ENCODE results near the gene BST2.
A peak's percentile ranks its signal among the peaks of the same experiment; 100 is the strongest.

- TF ChIP-seq CTCF (conservative IDR thresholded peaks at IDR 0.05; ENCODE audit: low read depth, low read length) (peak; percentile 52), EZH2 (IDR thresholded peaks at IDR 0.05; ENCODE audit: low read length, unreplicated experiment) (no peak), EZH2phosphoT487 (IDR thresholded peaks at IDR 0.05; ENCODE audit: borderline replicate concordance, low read length) (no peak)
Measured at GRCh38 chr19:17394891-17395415, 10.5 kb downstream of the BST2 start.
